Prostate gland (tissue), 2 donors: ENCODE measurements around the gene POC1B. TPM values are rescaled to one million over a fixed set of nuclear protein-coding genes. Genes with fewer than 3 reads are reported as not detected.

Experiments
- DNase-seq: peaks from one replicate; pipeline ENCODE4 v3.0.0-alpha.2; 2019; ENCODE audit warnings: low spot score
- H3K27ac ChIP-seq, 2 donors: fragments of 200-600 bp; sonication (generic); 2 replicates each; pipeline ENCODE4 v1.5.1; 2017 to 2019
- H3K27me3 ChIP-seq: fragments of 200-600 bp; sonication (generic); replicated peaks from 2 replicates; pipeline ENCODE4 v1.5.1; 2019; ENCODE audit not compliant: insufficient read depth
- H3K36me3 ChIP-seq, 2 donors: fragments of 200-600 bp; sonication (generic); 1 replicate in 1 of 2; 2 replicates in 1 of 2; pipeline versions ENCODE4 v1.5.1 to v1.8.1; 2017 to 2019
- H3K4me1 ChIP-seq: fragments of 200-600 bp; sonication (generic); replicated peaks from 2 replicates; pipeline ENCODE4 v1.5.1; 2019
- H3K4me3 ChIP-seq, 2 donors: fragments of 200-600 bp; sonication (generic); 2 replicates each; pipeline ENCODE4 v1.5.1; 2017 to 2019
- H3K9me3 ChIP-seq: fragments of 200-600 bp; sonication (generic); 2 replicates; pipeline ENCODE4 v1.5.1; 2017
- POLR2A ChIP-seq: fragments of 450-650 bp; IDR thresholded peaks from one replicate; pipeline ENCODE4 v1.6.1; 2016; ENCODE audit warnings: antibody characterized with exemption, mild to moderate bottlenecking
- POLR2AphosphoS5 ChIP-seq: sonication (generic); formaldehyde crosslinking; IDR thresholded peaks from one replicate; pipeline ENCODE4 v1.6.1; 2017; ENCODE audit warnings: antibody characterized with exemption
- WGBS: methylation state at CpG from one replicate; pipeline ENCODE4 v1.1.5; 2018; 5-methylcytosine and 5-hydroxymethylcytosine counted together
- intact Hi-C: fragments of 100-400 bp; cut with DNase I; formaldehyde crosslinking; loops from one replicate; pipeline ENCODE4 v1.14.2; 2022
- total RNA-seq, 2 donors: library from RNA; depleted of rRNA; stranded (reverse); fragments of >200 nt; gene quantifications; one replicate each; pipeline ENCODE4 v1.1.0, GENCODE V29; 2016
- TF ChIP-seq, protein P1 (sequence below), 4 experiments: fragments of 200-600 bp in 2 of 4; fragments of 450-650 bp in 2 of 4; sonication (generic) in 2 of 4; IDR thresholded peaks; 1 replicate in 3 of 4; 2 replicates in 1 of 4; pipeline ENCODE4 v1.5.1; 2016 to 2019; ENCODE audit warnings: antibody characterized with exemption in 4 of 4, mild to moderate bottlenecking in 2 of 4, moderate library complexity in 2 of 4

The POC1B gene
- total RNA-seq, 2 donors from 2014 or later, result 11.1 to 15.8 TPM

DNA sequence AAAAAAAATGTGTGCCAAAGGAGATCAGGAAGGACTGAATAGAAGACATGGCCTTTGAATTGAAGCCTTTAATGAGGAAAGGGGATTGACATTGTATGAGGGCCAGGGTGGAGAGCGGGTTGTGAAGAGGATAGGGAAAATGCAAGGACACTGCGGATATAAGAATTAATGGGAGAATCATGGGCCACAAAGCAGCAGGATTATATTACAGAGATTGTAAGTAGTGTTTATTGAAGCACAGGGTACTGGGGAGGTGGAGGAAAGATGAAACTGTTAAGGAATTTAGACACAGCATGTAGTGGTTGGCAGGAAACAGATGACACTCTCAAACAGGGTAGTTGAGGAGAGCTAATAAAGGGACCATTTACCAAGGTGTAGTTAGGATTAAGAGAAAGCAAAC is 16.4 kb upstream of the POC1B start:
- Histone ChIP-seq H3K27me3 (no peaks in the 10 kb centered on the region), H3K4me3 (no peak overlapping the region), H3K27ac (no peak overlapping the region), H3K9me3 (no peaks in the 10 kb centered on the region), H3K36me3 (no peaks in the 10 kb centered on the region), H3K4me1 (no peaks in the 10 kb centered on the region)
- intact Hi-C loops, result loop anchor here (5.0 to 10.0 kb wide), 4 partner anchors 165 to 1373 kb away; partner anchors contain the start of gene ATP2B1
- WGBS, result 86% methylated on average over 2 of the region's 2 CpGs
- TF ChIP-seq POLR2A, result no peak
- no peak for TF ChIP-seq POLR2AphosphoS5
- TF ChIP-seq, protein P1, sequence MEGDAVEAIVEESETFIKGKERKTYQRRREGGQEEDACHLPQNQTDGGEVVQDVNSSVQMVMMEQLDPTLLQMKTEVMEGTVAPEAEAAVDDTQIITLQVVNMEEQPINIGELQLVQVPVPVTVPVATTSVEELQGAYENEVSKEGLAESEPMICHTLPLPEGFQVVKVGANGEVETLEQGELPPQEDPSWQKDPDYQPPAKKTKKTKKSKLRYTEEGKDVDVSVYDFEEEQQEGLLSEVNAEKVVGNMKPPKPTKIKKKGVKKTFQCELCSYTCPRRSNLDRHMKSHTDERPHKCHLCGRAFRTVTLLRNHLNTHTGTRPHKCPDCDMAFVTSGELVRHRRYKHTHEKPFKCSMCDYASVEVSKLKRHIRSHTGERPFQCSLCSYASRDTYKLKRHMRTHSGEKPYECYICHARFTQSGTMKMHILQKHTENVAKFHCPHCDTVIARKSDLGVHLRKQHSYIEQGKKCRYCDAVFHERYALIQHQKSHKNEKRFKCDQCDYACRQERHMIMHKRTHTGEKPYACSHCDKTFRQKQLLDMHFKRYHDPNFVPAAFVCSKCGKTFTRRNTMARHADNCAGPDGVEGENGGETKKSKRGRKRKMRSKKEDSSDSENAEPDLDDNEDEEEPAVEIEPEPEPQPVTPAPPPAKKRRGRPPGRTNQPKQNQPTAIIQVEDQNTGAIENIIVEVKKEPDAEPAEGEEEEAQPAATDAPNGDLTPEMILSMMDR (IDR thresholded peaks at IDR 0.05), result no peak
- DNase-seq, result no peak

DNA sequence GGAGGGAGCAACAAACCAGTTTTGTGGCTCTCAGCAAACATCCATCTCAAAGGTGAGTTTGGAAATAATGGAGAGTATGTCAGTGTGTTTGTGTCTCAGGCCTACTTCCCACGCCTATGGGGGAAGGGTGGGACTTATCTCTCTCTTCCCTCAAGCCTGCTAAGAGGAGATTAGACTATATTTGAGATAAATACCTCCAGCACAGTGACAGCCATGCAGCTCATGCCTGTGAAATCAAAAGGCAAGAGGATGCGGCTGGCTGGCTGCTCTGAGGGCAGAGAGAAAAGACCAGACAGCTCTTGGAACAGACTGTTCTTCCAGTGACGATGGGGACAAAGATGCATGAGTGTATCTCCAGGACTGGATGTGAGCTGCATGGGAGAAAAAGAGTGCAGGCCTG is 14.7 kb upstream of the POC1B start:
- H3K9me3 ChIP-seq, result no peaks in the 10 kb centered on the region
- no peak for DNase-seq
- no peaks in the 10 kb centered on the region for H3K4me1 ChIP-seq
- intact Hi-C loops, result loop anchor here (5.0 to 10.0 kb wide), 4 partner anchors 167 to 1374 kb away; partner anchors contain the start of gene ATP2B1
- H3K27me3 ChIP-seq, result no peaks in the 10 kb centered on the region
- no peaks in the 10 kb centered on the region for H3K36me3 ChIP-seq
- TF ChIP-seq POLR2AphosphoS5 (no peak), POLR2A (no peak)
- TF ChIP-seq, protein P1 (IDR thresholded peaks at IDR 0.05), result no peak
- H3K27ac ChIP-seq, result no peak overlapping the region
- no peak overlapping the region for H3K4me3 ChIP-seq
- WGBS, result 75% methylated on average over 3 of the region's 3 CpGs

DNA sequence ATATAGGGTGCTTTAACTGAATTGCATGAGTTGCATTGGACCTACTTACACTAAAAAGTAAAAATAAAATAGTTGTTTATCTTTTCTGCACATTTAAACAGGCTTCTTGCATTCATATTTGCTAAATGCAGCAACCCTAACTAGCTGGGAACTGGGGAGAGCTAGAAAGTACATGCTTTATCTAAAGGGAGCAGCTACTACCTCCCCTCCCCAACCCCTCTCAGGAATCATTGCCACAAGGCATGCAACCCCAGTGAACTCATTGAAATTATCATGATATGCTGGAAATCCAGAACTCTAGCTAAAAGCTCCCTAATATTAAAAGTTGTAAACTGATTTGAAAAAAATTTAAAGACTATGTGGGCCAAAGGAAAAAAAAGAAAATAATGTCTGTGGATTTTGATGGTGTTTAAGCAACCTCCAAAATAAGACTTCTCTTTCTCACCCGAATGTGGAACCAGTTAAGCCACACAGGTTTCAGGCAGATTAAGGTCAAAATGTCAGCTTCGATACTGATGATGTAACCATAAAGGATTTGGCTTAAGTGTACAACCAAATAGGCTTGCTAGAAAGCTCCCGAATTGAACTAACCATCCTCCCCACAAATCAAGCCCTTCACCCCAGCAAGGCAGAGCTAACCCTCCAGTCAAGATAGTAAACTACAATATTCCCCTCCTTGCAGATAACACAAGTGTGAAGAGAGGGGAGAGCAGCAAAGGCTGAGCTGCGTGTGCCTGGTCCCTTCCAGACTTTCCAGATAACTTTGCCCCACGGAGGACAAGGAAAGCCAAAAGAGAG is 13.8 kb upstream of the POC1B start:
- intact Hi-C loops, result loop anchor here (5.0 to 10.0 kb wide), 4 partner anchors 168 to 1375 kb away; partner anchors contain the start of gene ATP2B1
- no peaks in the 10 kb centered on the region for H3K36me3 ChIP-seq
- H3K27me3 ChIP-seq, result no peaks in the 10 kb centered on the region
- H3K9me3 ChIP-seq, result no peaks in the 10 kb centered on the region
- DNase-seq, result no peak
- no peaks in the 10 kb centered on the region for H3K4me1 ChIP-seq
- no peak for TF ChIP-seq POLR2A
- TF ChIP-seq POLR2AphosphoS5, result no peak
- TF ChIP-seq, protein P1 (IDR thresholded peaks at IDR 0.05), result no peak
- 92% methylated on average over 5 of the region's 5 CpGs for WGBS
- no peak overlapping the region for H3K4me3 ChIP-seq
- H3K27ac ChIP-seq, result no peak overlapping the region

DNA sequence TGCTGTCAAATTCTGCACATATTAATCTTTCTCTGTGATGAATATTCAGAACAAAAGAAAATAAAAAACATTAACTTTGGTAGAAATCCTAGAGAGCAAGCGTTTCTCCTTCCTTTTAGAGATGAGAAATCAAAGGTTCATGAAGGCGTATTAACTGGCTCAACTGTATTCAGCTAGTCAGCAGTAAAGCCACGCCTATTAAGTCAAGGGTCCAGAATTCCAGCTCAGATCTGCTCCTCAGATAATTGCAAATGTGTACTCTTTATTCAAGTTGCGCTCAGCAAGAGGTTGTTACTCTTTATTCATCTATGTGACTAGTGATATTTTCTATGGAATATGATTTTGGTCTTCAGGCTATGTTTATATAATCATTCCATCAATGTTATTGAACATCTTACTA is 13.1 kb upstream of the POC1B start:
- no peak overlapping the region for H3K4me3 ChIP-seq
- H3K36me3 ChIP-seq, result no peaks in the 10 kb centered on the region
- no peaks in the 10 kb centered on the region for H3K27me3 ChIP-seq
- H3K4me1 ChIP-seq, result no peaks in the 10 kb centered on the region
- TF ChIP-seq POLR2A, result no peak
- no peak for TF ChIP-seq POLR2AphosphoS5
- TF ChIP-seq, protein P1 (IDR thresholded peaks at IDR 0.05), result no peak
- H3K27ac ChIP-seq, result no peak overlapping the region
- H3K9me3 ChIP-seq, result no peaks in the 10 kb centered on the region
- intact Hi-C loops, result no loop called here
- no peak for DNase-seq
- 83% methylated on average over 4 of the region's 4 CpGs for WGBS

DNA sequence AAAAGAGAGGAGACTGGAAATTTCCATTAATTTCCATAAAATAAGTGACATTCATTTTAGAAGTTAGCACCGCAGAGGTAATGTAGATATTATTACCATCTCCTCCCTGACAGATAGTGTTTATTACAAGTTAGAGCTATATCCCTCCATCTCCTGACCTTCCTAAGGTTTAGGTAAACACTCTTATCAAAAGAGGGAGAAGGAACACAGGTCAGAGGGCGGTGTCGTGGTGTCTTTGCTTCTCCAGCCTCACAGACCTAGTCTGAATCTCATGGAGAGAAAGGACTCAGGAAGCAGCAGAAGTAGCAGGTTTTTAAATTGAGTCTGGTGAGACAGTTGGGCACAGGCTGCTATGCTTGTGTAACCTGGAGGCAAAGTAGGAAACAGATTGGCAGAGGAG is 11.5 kb upstream of the POC1B start:
- TF ChIP-seq POLR2A (no peak), POLR2AphosphoS5 (no peak)
- TF ChIP-seq, protein P1 (IDR thresholded peaks at IDR 0.05), result no peak
- intact Hi-C loops, result no loop called here
- H3K36me3 ChIP-seq, result no peaks in the 10 kb centered on the region
- H3K27ac ChIP-seq, result no peak overlapping the region
- no peaks in the 10 kb centered on the region for H3K27me3 ChIP-seq
- WGBS, result 86% methylated on average over 3 of the region's 3 CpGs
- no peaks in the 10 kb centered on the region for H3K9me3 ChIP-seq
- no peak for DNase-seq
- no peaks in the 10 kb centered on the region for H3K4me1 ChIP-seq
- H3K4me3 ChIP-seq, result no peak overlapping the region
